Thyroid gland (tissue), 4 donors: ENCODE results near the gene PARP2. TPM values are rescaled to one million over a fixed set of nuclear protein-coding genes. Genes with fewer than 3 reads are reported as not detected.

Source experiments
- DNase-seq, 2 donors: peaks; one replicate each; pipeline ENCODE4 v3.0.0-alpha.2; 2019
- H3K27ac ChIP-seq, 3 donors: fragments of 200-600 bp; sonication (generic); 1 replicate in 2 of 3; 2 replicates in 1 of 3; pipeline ENCODE4 v1.5.1; 2016 to 2019; ENCODE audit warnings: mild to moderate bottlenecking in 1 of 3, moderate library complexity in 1 of 3
- H3K27me3 ChIP-seq: fragments of 200-600 bp; sonication (generic); one replicate; pipeline ENCODE4 v1.5.1; 2019
- H3K36me3 ChIP-seq, 2 donors: fragments of 200-600 bp; sonication (generic); one replicate each; pipeline ENCODE4 v1.5.1; 2016 to 2019
- H3K4me1 ChIP-seq, 2 donors: fragments of 200-600 bp; sonication (generic); one replicate each; pipeline ENCODE4 v1.5.1; 2017 to 2019
- H3K4me3 ChIP-seq, 3 donors: fragments of 200-600 bp; sonication (generic); replicated peaks in 1 of 3; 1 replicate in 2 of 3; 2 replicates in 1 of 3; pipeline ENCODE4 v1.5.1; 2016; ENCODE audit warnings: mild to moderate bottlenecking in 1 of 3
- H3K9me3 ChIP-seq: fragments of 200-600 bp; sonication (generic); one replicate; pipeline ENCODE4 v1.5.1; 2017
- POLR2A ChIP-seq, 2 donors: fragments of 450-650 bp; IDR thresholded peaks; one replicate each; pipeline ENCODE4 v1.6.1; 2017; ENCODE audit warnings: antibody characterized with exemption in 2 of 2, mild to moderate bottlenecking in 2 of 2, moderate library complexity in 1 of 2
- WGBS, 2 donors: methylation state at CpG; one replicate each; pipeline ENCODE4 v1.1.5; 2017; 5-methylcytosine and 5-hydroxymethylcytosine counted together
- intact Hi-C: fragments of 100-400 bp; cut with DNase I; formaldehyde crosslinking; loops from one replicate; pipeline ENCODE4 v1.15.1; 2023
- total RNA-seq, 4 donors: library from RNA; depleted of rRNA; stranded (reverse); fragments of >200 nt; gene quantifications; one replicate each; pipeline ENCODE4 v1.2.3, GENCODE V29; 2016
- TF ChIP-seq, protein P1 (sequence below), 6 experiments: fragments of 200-600 bp in 3 of 6; fragments of 450-650 bp in 3 of 6; sonication (generic) in 3 of 6; IDR thresholded peaks; one replicate each; pipeline ENCODE4 v1.5.1; 2016 to 2019; ENCODE audit warnings: antibody characterized with exemption in 6 of 6, mild to moderate bottlenecking in 2 of 6, inconsistent platforms in 1 of 6, moderate library complexity in 1 of 6

Gene PARP2
- total RNA-seq, 4 donors from 2014 or later: 8.8 to 14.6 (median 9.7) TPM

DNA sequence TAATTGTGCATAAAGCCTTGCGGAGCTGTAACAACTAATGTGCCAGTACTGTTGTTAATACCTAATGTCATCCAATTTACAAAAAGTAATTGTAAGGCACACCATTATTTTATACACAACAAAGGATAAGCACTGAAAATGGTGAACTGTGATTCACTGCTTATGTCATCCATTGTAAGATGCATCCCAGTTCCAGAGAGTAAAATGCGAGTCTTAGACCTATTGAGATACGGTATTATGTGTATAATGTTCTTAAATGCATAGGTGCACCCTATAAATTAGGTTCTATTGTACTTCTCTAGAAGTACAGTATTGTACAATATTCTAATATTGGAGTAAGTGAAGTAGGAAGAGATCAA is 406 bp downstream of the PARP2 start:
- Histone ChIP-seq H3K27me3 (no peaks in the 10 kb centered on the region), H3K4me1 (no peaks in the 10 kb centered on the region), H3K36me3 (peaks cover 0 to 7% of the 10 kb centered on the region in 2 donors), H3K9me3 (no peaks in the 10 kb centered on the region), H3K27ac (peak overlapping the region; percentile 85 to 95 (median 90)), H3K4me3 (peak overlapping the region; percentile 32 to 88 (median 64))
- intact Hi-C loops: no loop called here
- TF ChIP-seq, protein P1, sequence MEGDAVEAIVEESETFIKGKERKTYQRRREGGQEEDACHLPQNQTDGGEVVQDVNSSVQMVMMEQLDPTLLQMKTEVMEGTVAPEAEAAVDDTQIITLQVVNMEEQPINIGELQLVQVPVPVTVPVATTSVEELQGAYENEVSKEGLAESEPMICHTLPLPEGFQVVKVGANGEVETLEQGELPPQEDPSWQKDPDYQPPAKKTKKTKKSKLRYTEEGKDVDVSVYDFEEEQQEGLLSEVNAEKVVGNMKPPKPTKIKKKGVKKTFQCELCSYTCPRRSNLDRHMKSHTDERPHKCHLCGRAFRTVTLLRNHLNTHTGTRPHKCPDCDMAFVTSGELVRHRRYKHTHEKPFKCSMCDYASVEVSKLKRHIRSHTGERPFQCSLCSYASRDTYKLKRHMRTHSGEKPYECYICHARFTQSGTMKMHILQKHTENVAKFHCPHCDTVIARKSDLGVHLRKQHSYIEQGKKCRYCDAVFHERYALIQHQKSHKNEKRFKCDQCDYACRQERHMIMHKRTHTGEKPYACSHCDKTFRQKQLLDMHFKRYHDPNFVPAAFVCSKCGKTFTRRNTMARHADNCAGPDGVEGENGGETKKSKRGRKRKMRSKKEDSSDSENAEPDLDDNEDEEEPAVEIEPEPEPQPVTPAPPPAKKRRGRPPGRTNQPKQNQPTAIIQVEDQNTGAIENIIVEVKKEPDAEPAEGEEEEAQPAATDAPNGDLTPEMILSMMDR (IDR thresholded peaks at IDR 0.05): no peak
- no peak for TF ChIP-seq POLR2A (IDR thresholded peaks at IDR 0.05)
- no peak for DNase-seq
- whole genome bisulfite sequencing, 2 donors: 1% methylated on average over 3 of the region's 3 CpGs

DNA sequence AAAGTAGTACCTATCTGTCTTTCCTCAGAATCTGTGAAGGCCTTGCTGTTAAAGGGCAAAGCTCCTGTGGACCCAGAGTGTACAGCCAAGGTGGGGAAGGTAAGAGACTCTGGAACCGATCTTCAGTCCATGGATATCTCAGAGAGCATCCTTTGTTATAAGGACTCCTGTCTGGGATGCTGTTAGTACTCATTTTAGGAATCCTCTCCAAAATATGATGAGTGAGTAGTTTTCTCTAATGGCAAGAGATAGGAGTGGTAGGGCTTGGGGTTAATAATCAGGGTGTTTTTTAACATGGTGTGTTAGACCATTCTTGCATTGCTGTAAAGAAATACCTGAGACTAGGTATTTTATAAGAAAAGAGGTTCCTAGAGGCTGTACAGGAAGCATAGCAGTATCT is 1.9 kb downstream of the PARP2 start:
- H3K36me3 ChIP-seq: peaks cover 10 to 14% of the 10 kb centered on the region in 2 donors
- 94 to 95% methylated on average over 1 of the region's 1 CpG for WGBS, 2 donors
- intact Hi-C loops: no loop called here

DNA sequence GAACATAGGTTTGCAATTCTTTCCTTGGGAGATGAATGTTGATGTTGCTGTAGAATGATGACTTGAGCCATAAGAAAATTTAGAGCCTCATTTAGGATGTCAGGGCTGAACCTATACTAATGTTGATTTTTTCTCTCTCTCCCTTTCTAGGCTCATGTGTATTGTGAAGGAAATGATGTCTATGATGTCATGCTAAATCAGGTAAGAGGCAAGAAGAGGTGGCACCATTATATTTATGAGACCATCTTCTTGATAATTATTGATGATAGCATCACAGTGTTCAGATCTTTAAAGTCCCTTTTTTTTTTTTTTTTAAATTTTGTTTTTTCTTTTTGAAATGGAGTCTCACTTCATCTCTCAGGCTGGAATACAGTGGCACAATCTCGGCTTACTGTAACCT is 3.3 kb downstream of the PARP2 start:
- Histone ChIP-seq H3K36me3 (peaks cover 17 to 22% of the 10 kb centered on the region in 2 donors), H3K4me1 (no peaks in the 10 kb centered on the region), H3K4me3 (no peak overlapping the region), H3K9me3 (no peaks in the 10 kb centered on the region), H3K27ac (no peak overlapping the region), H3K27me3 (no peaks in the 10 kb centered on the region)
- WGBS, 2 donors: 90 to 97% methylated on average over 1 of the region's 1 CpG
- TF ChIP-seq, protein P1 (IDR thresholded peaks at IDR 0.05): no peak
- TF ChIP-seq POLR2A (IDR thresholded peaks at IDR 0.05): no peak
- DNase-seq: no peak
- intact Hi-C loops: no loop called here

More for the DNA sequence above, 1.9 kb downstream of the PARP2 start:
- H3K4me3 ChIP-seq: no peak overlapping the region
- TF ChIP-seq POLR2A (IDR thresholded peaks at IDR 0.05): no peak
- TF ChIP-seq, protein P1 (IDR thresholded peaks at IDR 0.05): no peak
- no peaks in the 10 kb centered on the region for H3K4me1 ChIP-seq
- H3K27me3 ChIP-seq: no peaks in the 10 kb centered on the region
- H3K27ac ChIP-seq: no peak overlapping the region
- DNase-seq: no peak
- no peaks in the 10 kb centered on the region for H3K9me3 ChIP-seq

DNA sequence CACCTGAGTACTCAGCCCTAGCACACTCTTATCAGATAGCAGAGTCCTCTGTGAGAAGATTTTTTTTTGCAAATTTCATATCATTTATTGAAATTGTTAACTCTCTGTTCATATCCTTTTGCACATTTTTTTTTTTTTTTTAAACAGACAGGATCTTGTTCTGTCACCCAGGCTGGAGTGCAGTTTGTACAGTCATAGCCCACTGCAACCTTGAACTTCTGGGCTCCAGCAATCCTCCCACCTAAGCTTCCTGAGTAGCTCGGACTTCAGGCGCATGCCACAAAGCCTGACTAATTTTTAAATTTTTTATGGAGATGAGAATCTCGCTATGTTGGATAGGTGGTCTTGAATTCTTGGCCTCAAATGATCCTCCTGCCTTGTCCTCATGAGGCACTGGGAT is 4.3 kb downstream of the PARP2 start:
- Histone ChIP-seq H3K27me3 (no peaks in the 10 kb centered on the region), H3K36me3 (peaks cover 24 to 29% of the 10 kb centered on the region in 2 donors), H3K27ac (no peak overlapping the region), H3K4me3 (no peak overlapping the region), H3K9me3 (no peaks in the 10 kb centered on the region), H3K4me1 (no peaks in the 10 kb centered on the region)
- no peak for DNase-seq
- intact Hi-C loops: no loop called here
- WGBS, 2 donors: 98 to 99% methylated on average over 3 of the region's 3 CpGs
- TF ChIP-seq, protein P1 (IDR thresholded peaks at IDR 0.05): no peak
- no peak for TF ChIP-seq POLR2A (IDR thresholded peaks at IDR 0.05)

DNA sequence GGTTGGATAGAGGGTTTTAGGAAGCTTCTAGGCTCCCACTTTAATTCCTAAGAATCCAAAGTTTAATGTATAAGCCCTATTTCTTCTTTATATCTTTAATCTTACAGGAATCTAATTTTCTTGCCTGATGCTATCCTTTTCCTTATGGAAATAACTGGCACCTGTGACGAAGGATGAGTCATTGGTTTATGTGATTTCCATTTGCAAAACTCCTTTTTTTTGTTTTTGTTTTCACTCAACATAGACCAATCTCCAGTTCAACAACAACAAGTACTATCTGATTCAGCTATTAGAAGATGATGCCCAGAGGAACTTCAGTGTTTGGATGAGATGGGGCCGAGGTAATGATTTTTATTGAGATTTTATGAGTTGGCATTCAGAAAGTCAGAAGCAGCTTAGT is 6.8 kb downstream of the PARP2 start:
- intact Hi-C loops: no loop called here
- Histone ChIP-seq H3K27me3 (no peaks in the 10 kb centered on the region), H3K27ac (no peak overlapping the region), H3K4me1 (no peaks in the 10 kb centered on the region), H3K4me3 (no peak overlapping the region), H3K9me3 (no peaks in the 10 kb centered on the region), H3K36me3 (peaks cover 31 to 51% of the 10 kb centered on the region in 2 donors)
- TF ChIP-seq, protein P1 (IDR thresholded peaks at IDR 0.05): no peak
- no peak for TF ChIP-seq POLR2A (IDR thresholded peaks at IDR 0.05)
- DNase-seq: no peak
- 93 to 94% methylated on average over 2 of the region's 2 CpGs for WGBS, 2 donors
